ENCODE data around the gene THRA. TPM values are rescaled to one million over a fixed set of nuclear protein-coding genes. Genes with fewer than 3 reads are reported as not detected.

THRA gene
- total RNA-seq, 1 donor from 2014 or later, result 88.3 TPM

- no peak for DNase-seq (ENCODE audit: missing footprints)
- intact Hi-C loops (cut with DNase I), result no loop called here
- no peak for ATAC-seq
These were observed 29.8 kb downstream of the THRA start for GRCh38 chr17:40092581-40092980.

- ATAC-seq (no peak), DNase-seq (ENCODE audit: missing footprints) (no peak)
- intact Hi-C loops (cut with DNase I), result no loop called here
These were observed 30.3 kb downstream of the THRA start for GRCh38 chr17:40093005-40093579.

- DNase-seq (ENCODE audit: missing footprints) (peak; percentile 73), ATAC-seq (peak; percentile 34)
- intact Hi-C loops (cut with DNase I), result no loop called here
These were observed 30.9 kb downstream of the THRA start for GRCh38 chr17:40093580-40094201.

DNA sequence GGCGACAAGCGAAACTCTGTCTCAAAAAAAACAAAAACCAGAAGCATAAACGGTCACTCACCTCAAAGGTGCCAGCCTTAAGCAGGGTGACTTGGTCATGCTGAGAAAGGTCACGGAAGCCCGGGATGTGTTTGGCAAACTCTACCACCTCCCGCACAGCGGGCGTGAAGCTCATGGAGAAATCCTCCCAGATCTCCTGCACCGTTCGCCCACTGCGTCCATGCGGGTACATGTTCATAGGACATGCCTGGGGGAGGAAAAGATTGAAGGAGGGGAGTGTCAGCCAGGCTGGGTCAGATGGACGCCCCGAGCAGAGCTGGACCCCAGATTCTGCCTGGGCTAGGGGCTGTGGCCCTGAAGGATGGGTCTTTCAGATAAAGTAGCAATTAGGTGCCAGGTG, 32.1 kb downstream of the THRA start:
- DNase-seq (ENCODE audit: missing footprints), result no peak
- intact Hi-C loops (cut with DNase I), result no loop called here
- no peak for ATAC-seq

- no peak for ATAC-seq
- intact Hi-C loops (cut with DNase I), result no loop called here
- no peak for DNase-seq (ENCODE audit: missing footprints)
These were observed 32.7 kb downstream of the THRA start for GRCh38 chr17:40095351-40095943.

DNA sequence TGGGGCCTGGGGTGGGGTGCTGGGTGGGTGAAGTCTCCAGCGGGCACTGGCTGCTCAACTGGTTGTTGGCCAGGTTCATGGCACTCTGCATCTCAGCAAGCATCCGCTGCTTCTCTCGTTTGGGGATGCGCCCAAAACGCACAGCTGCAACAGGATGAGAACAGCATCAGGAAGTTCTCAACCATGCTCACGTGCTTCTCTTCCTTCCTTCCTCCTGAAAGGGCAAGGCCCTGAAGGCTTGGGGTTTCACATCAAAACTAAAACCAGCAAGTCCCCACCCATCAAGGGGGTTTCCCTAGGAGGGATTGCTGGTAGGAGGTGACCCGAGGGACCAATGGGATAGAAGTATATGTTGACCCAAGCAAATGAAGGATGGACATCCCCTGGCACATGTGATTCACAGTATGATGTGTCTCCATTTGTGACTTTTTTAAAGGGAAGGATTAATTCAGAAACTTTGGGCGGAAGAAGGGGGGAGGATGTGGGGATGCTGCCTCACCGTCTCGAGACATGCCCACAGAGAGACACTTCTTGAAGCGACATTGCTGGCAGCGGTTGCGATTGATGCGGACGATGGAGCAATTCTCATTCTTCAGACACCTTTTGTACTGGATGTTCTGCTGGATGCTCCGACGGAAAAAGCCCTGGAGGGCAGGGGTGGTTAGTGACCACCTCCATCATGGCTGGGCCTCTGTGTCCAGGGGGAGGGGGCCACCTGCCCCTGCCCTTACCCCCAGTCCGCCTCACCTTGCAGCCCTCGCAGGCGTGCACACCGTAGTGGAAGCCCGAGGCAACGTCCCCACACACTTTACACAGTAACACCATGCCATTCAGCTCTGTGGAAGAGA, 33.4 kb downstream of the THRA start:
- ATAC-seq, result no peak
- peak; percentile 81 for DNase-seq (ENCODE audit: missing footprints)
- intact Hi-C loops (cut with DNase I), result no loop called here

- ATAC-seq, result no peak
- intact Hi-C loops (cut with DNase I), result no loop called here
These were observed 34.3 kb downstream of the THRA start for GRCh38 chr17:40097087-40097486.

DNA sequence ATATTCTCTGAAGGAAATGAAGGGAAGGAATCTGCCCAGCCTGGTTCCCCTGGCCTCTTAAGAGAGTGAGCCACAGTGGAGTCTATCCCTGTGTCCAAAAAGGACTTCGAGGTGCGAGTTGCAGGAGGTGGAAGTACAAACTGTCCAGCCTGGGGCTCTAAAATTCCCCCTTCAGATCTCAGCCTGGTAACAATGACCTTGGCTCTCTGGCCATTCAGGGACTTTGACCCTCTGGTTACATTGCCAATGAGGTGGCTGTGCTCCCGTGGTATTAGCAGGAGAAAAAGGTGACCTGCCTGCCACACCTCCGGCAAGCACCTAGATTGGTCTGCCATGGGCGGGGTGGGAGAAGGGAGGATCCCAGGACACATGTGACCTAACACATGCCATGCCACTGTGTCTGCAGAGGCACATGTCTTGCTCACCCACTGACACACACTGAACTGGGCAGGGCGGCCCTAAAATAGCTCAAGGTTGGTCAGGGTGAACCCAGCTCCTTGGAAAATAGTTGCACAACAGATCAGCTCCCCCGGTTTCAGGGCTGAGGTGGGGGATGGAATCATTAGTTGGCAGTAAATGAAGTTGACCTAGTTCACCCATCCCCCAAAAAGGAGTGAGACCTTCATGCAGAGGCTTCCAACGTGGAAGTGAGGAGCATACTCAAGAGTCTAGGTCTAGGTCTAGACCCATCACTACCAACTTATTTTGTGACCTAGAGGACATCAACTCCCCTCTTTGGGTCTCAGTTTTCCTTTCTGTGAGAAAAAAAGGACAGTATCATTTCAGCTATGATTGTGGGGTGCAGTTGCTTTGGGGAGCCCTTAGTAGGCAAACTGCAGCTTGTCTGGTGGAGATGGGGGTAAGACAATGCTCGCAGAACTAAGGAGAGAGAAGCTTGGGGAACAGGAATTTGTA, 35.4 kb downstream of the THRA start:
- intact Hi-C loops (cut with DNase I), result no loop called here
- ATAC-seq (peak; percentile 15), DNase-seq (ENCODE audit: missing footprints) (peak; percentile 72)

More at GRCh38 chr17:40097087-40097486, 34.3 kb downstream of the THRA start:
- no peak for DNase-seq (ENCODE audit: missing footprints)

DNA sequence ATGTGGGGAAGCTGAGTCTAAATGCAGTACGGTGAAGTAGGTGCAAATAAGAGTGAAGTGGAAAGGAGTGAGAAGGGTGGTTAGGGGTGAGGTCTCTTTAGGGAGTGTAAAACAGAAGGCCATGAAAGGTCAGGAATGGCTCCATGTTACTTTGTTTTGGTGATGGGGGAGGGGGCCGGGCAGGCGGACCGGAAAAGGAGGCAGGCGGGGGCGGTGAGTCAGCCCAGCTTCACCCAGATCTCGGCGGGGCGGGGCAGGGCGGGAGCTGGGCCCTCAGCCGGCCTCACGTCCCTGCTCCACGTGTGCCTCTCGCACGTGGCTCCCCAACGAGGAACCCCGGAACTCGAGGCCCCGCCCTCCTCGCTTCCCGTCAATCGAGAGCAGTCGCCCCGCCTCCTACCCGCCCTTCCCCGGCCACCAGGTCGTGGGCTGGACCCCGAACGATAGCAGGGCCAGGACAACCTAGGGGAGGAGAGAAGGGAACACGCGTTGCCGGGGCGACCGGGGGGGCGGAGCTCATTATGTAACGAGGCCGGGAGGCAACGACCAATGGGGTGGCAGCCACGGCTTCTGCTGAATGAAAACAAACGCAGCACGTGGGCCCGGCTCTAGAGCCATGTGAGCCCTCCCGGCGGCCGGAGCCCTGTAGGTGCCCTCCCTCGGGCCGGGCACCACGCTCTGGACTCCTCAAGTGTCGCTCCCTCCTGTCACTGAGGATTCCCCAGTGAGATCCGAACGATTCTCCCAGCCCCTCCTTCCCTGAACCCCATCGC, 36.3 kb downstream of the THRA start:
- ATAC-seq (peak; percentile 86), DNase-seq (ENCODE audit: missing footprints) (peak; percentile 100)
- intact Hi-C loops (cut with DNase I), result loop anchor here (1.0 kb wide), 1 partner anchor 12 kb away; no protein-coding TSS in a partner anchor

GRCh38 chr17:40099619-40100418, 37.1 kb downstream of the THRA start:
- ATAC-seq (peak; percentile 1), DNase-seq (ENCODE audit: missing footprints) (no peak)
- intact Hi-C loops (cut with DNase I), result loop anchor here (1.0 to 10.0 kb wide), 2 partner anchors 11 to 245 kb away; no protein-coding TSS in a partner anchor

GRCh38 chr17:40100419-40100668, 37.6 kb downstream of the THRA start, which contains the start of gene NR1D1:
NR1D1 (minus strand) TSS chr17:40100589; CDS start chr17:40100094, 495 bp downstream.
- DNase-seq (ENCODE audit: missing footprints) (no peak), ATAC-seq (no peak)
- intact Hi-C loops (cut with DNase I), result loop anchor here (10.0 kb wide), 1 partner anchor 244 kb away; no protein-coding TSS in a partner anchor

GRCh38 chr17:40100669-40101366, 38.1 kb downstream of the THRA start:
- intact Hi-C loops (cut with DNase I), result loop anchor here (10.0 kb wide), 1 partner anchor 244 kb away; no protein-coding TSS in a partner anchor
- ATAC-seq (peak; percentile 69), DNase-seq (ENCODE audit: missing footprints) (peak; percentile 98)

DNA sequence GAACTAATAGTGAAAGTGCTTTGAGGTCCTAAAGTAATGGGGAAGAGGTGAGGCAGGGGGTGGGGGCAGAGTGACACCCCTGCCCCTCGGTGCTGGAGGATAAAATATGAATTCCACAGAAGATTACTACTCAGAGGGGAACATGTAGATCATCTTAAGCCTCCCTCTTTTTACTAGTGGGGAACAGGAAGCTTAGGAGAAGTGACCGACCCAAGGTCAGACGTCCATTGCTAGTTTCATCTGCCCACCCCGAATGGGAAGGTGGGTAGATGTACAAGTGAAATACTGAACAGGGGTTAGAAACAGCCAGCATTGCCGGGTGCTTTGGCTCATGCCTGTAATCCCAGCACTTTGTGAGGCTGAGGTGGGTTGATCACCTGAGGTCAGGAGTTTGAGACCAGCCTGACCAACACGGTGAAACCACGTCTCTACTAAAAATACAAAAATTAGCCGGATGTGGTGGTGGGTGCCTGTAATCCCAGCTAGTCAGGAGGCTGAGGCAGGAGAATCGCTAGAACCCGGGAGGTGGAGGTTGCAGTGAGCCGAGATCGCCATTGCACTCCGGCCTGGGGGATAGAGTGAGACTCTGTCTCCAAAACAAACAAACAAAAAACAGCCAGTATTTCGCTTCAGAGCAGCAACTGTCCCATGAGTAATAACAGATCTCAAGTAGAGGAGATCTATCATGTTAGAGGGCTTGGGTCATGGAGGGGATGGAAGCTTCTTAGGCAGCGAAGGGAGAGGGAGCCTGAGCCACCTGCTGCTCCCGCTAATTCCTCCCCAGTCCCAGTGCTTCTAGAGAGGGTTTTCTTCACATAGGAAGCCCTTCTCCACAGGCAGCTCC, 38.8 kb downstream of the THRA start:
- no peak for DNase-seq (ENCODE audit: missing footprints)
- intact Hi-C loops (cut with DNase I), result loop anchor here (10.0 kb wide), 1 partner anchor 243 kb away; no protein-coding TSS in a partner anchor
- no peak for ATAC-seq

- intact Hi-C loops (cut with DNase I), result loop anchor here (10.0 kb wide), 1 partner anchor 242 kb away; no protein-coding TSS in a partner anchor
- ATAC-seq (no peak), DNase-seq (ENCODE audit: missing footprints) (no peak)
These were observed 40.4 kb downstream of the THRA start for GRCh38 chr17:40103071-40103661.

DNA sequence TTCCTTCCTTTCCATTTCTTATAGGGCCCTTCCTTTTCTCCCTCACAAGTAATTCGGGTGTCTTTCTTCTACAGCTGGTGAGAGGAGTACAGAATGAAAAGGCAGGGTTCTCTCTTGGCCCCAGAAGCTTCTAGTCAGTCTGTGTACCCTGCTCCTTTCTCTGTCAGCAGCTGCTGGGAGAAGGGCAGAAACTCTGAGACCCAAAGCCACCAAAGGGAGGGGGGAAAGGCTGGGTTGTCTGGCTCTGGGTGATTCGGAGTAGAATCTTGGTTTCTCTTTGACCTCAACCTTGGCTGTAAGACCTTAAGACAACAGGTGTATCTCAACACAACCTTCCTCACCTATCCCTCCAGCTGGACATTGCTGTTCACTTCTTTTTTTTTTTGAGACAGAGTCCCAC, 40.9 kb downstream of the THRA start:
- ATAC-seq (no peak), DNase-seq (ENCODE audit: missing footprints) (no peak)
- intact Hi-C loops (cut with DNase I), result loop anchor here (10.0 kb wide), 1 partner anchor 241 kb away; no protein-coding TSS in a partner anchor
